PC-9 (cell line): Measurements from ENCODE around the gene TMEM117. TPM values are rescaled to one million over a fixed set of nuclear protein-coding genes. Genes with fewer than 3 reads are reported as not detected.

ENCODE experiments used
- BruUV-seq: library from RNA; stranded (reverse); fragments of 400-500 nt; replicated peaks from 2 replicates; lab custom pipeline; 2021; lab: Mats Ljungman, UMichigan
- CTCF ChIA-PET: fragments of 300-600 bp; sonication (Branson Sonifier 250); formaldehyde crosslinking; loops from one replicate; lab custom pipeline; 2022; ENCODE audit warnings: antibody characterized with exemption; lab: Charles Lee
- POLR2A ChIA-PET: fragments of 300-600 bp; sonication (Branson Sonifier 250); formaldehyde crosslinking; loops from one replicate; lab custom pipeline; 2022; ENCODE audit warnings: antibody characterized with exemption; ENCODE audit not compliant: unreplicated experiment; lab: Charles Lee
- DNase-seq, 2 experiments: peaks; one replicate each; pipeline versions ENCODE4 v3.0.0 to v3.0.0-alpha.2; 2015 to 2022; ENCODE audit warnings: mixed read lengths in 1 of 2
- H2AFZ ChIP-seq: fragments of 200-600 bp; sonication (generic); 2 replicates; pipeline ENCODE4 v1.8.1; 2017; ENCODE audit warnings: antibody characterized with exemption
- H3F3A ChIP-seq: fragments of 200-600 bp; sonication (generic); 2 replicates; pipeline ENCODE4 v1.8.1; 2017; ENCODE audit warnings: antibody characterized with exemption, mild to moderate bottlenecking, low read depth; ENCODE audit not compliant: insufficient read depth
- H3K27ac ChIP-seq: fragments of 200-600 bp; sonication (generic); 2 replicates; pipeline ENCODE4 v1.6.1; 2016; ENCODE audit warnings: mixed run types
- H3K27me3 ChIP-seq: fragments of 200-600 bp; sonication (generic); 2 replicates; pipeline ENCODE4 v1.6.1; 2016; ENCODE audit warnings: low read depth, mixed run types; ENCODE audit not compliant: insufficient read depth
- H3K36me3 ChIP-seq: fragments of 200-600 bp; sonication (generic); 2 replicates; pipeline ENCODE4 v1.6.1; 2016; ENCODE audit warnings: low read depth, mixed run types
- H3K4me1 ChIP-seq: fragments of 200-600 bp; sonication (generic); replicated peaks from 2 replicates; pipeline ENCODE4 v1.6.1; 2016; ENCODE audit warnings: mixed run types; ENCODE audit not compliant: insufficient read depth
- H3K4me2 ChIP-seq: fragments of 200-600 bp; sonication (generic); 2 replicates; pipeline ENCODE4 v1.6.1; 2017; ENCODE audit warnings: mixed run types
- H3K4me3 ChIP-seq: fragments of 200-600 bp; sonication (generic); 2 replicates; pipeline ENCODE4 v1.6.1; 2016; ENCODE audit warnings: mixed run types
- H3K79me2 ChIP-seq: fragments of 200-600 bp; sonication (generic); 2 replicates; pipeline ENCODE4 v1.6.1; 2017; ENCODE audit warnings: low read depth, mixed run types
- H3K9me2 ChIP-seq: fragments of 200-600 bp; sonication (generic); 2 replicates; pipeline ENCODE4 v1.8.1; 2017; ENCODE audit warnings: mild to moderate bottlenecking; ENCODE audit not compliant: insufficient read depth
- H3K9me3 ChIP-seq: fragments of 200-600 bp; sonication (generic); 2 replicates; pipeline ENCODE4 v1.8.1; 2016; ENCODE audit warnings: low read depth; ENCODE audit not compliant: insufficient read depth
- H4K20me1 ChIP-seq: fragments of 200-600 bp; sonication (generic); 2 replicates; pipeline ENCODE4 v1.8.1; 2017; ENCODE audit not compliant: insufficient read depth
- EZH2 ChIP-seq: fragments of 200-600 bp; sonication (generic); IDR thresholded peaks from 2 replicates; pipeline ENCODE4 v1.8.0; 2017; ENCODE audit warnings: antibody characterized with exemption, low read depth
- intact Hi-C: fragments of 100-400 bp; cut with micrococcal nuclease; formaldehyde crosslinking; loops from one replicate; pipeline ENCODE4 v1.10.0; 2022; ENCODE audit not compliant: unreplicated experiment
- total RNA-seq: library from RNA; stranded (reverse); gene quantifications from 2 replicates; pipeline ENCODE4 v1.2.3, GENCODE V29; 2021
- TF ChIP-seq, protein P1 (sequence below): fragments of 200-600 bp; sonication (generic); conservative IDR thresholded peaks from 2 replicates; pipeline ENCODE4 v1.6.1; 2017; ENCODE audit warnings: mixed run types, antibody characterized with exemption, mild to moderate bottlenecking, moderate library complexity

TMEM117 gene
- total RNA-seq, 1 experiment from 2014 or later, result 2.0 TPM

DNA sequence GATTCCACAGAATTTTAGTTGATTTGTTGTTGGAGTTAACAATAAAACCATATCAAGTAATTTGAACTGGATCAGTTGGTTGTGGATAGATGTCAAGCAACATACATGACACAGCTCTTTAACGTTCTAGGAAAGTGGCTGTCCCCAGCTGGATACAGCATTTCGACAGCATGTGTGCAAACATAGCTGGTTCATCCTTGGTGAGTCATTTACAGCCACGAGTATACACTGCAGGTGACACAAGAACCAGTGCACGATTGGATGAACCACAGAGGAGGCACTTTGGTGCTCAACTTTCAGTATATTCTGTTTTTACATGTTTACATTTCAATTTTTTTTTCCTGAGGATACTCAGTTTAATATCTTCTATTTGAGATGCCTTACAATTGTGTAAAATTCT is 242.4 kb downstream of the TMEM117 start:
- H3F3A ChIP-seq, result no peaks in the 10 kb centered on the region
- H3K27ac ChIP-seq, result no peak overlapping the region
- intact Hi-C loops, result no loop called here
- H3K4me1 ChIP-seq, result no peaks in the 10 kb centered on the region
- no peaks in the 10 kb centered on the region for H3K9me3 ChIP-seq
- H3K4me2 ChIP-seq, result no peak overlapping the region
- CTCF ChIA-PET, result no interaction called here
- BruUV-seq, result no TSS peak
- TF ChIP-seq EZH2, result no peak
- TF ChIP-seq, protein P1, sequence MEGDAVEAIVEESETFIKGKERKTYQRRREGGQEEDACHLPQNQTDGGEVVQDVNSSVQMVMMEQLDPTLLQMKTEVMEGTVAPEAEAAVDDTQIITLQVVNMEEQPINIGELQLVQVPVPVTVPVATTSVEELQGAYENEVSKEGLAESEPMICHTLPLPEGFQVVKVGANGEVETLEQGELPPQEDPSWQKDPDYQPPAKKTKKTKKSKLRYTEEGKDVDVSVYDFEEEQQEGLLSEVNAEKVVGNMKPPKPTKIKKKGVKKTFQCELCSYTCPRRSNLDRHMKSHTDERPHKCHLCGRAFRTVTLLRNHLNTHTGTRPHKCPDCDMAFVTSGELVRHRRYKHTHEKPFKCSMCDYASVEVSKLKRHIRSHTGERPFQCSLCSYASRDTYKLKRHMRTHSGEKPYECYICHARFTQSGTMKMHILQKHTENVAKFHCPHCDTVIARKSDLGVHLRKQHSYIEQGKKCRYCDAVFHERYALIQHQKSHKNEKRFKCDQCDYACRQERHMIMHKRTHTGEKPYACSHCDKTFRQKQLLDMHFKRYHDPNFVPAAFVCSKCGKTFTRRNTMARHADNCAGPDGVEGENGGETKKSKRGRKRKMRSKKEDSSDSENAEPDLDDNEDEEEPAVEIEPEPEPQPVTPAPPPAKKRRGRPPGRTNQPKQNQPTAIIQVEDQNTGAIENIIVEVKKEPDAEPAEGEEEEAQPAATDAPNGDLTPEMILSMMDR, result no peak
- H4K20me1 ChIP-seq, result no peaks in the 10 kb centered on the region
- H3K4me3 ChIP-seq, result no peak overlapping the region
- no peak for DNase-seq
- H2AFZ ChIP-seq, result no peak overlapping the region
- no peaks in the 10 kb centered on the region for H3K36me3 ChIP-seq
- H3K27me3 ChIP-seq, result no peaks in the 10 kb centered on the region
- POLR2A ChIA-PET, result no interaction called here
- H3K9me2 ChIP-seq, result no peaks in the 10 kb centered on the region
- no peaks in the 10 kb centered on the region for H3K79me2 ChIP-seq

- Histone ChIP-seq H3K9me3 (no peaks in the 10 kb centered on the region), H3K4me2 (no peak overlapping the region), H3K4me3 (no peak overlapping the region), H3K27me3 (no peaks in the 10 kb centered on the region), H3K36me3 (no peaks in the 10 kb centered on the region), H3K27ac (no peak overlapping the region), H3F3A (no peaks in the 10 kb centered on the region), H2AFZ (no peak overlapping the region), H4K20me1 (no peaks in the 10 kb centered on the region), H3K79me2 (no peaks in the 10 kb centered on the region), H3K4me1 (no peaks in the 10 kb centered on the region), H3K9me2 (no peaks in the 10 kb centered on the region)
- intact Hi-C loops, result no loop called here
- TF ChIP-seq, protein P1, result no peak
- no peak for TF ChIP-seq EZH2
- no TSS peak for BruUV-seq
- CTCF ChIA-PET, result no interaction called here
- POLR2A ChIA-PET, result no interaction called here
- DNase-seq, result no peak
Measured at GRCh38 chr12:44088647-44089046, 252.8 kb downstream of the TMEM117 start.

- Histone ChIP-seq H4K20me1 (no peaks in the 10 kb centered on the region), H3K27ac (no peak overlapping the region), H2AFZ (no peak overlapping the region), H3K4me1 (no peaks in the 10 kb centered on the region), H3K79me2 (no peaks in the 10 kb centered on the region), H3K9me2 (no peaks in the 10 kb centered on the region), H3K4me3 (no peak overlapping the region), H3K27me3 (no peaks in the 10 kb centered on the region), H3K9me3 (no peaks in the 10 kb centered on the region), H3F3A (no peaks in the 10 kb centered on the region), H3K36me3 (no peaks in the 10 kb centered on the region), H3K4me2 (no peak overlapping the region)
- no peak for DNase-seq
- BruUV-seq, result no TSS peak
- ChIA-PET POLR2A (no interaction called here), CTCF (no interaction called here)
- intact Hi-C loops, result no loop called here
- TF ChIP-seq, protein P1, result no peak
- TF ChIP-seq EZH2, result no peak
Measured at GRCh38 chr12:44091948-44092606, 256.2 kb downstream of the TMEM117 start.
